Measurements from ENCODE around the gene LY6G6F.

Gene LY6G6F

DNA sequence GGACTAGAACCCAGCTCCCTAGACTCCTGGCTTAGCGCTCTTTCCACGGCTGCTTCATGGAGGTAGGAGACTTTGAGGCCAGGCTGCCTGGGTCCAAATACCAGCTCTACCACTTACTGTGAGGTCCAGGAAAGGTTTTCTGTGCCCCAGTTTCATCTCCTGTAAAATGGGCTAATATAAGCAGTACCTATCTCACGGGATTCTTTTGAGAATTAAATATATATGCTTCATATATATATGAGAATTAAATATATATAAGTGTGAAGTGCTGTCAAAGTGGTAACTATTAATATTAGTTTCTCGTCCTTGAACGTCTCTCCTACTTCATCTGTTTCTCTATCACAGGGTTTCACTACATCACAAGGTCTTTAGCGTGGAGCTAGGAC is 15.6 kb upstream of the LY6G6F start:
- no peak for DNase-seq (ENCODE audit: extremely low spot score)
- ChIA-PET CTCF (interaction anchor here (1.5 to 6.1 kb wide), 5 partner anchors 7 to 79 kb away, joined by 3 to 26 read pairs (median 11); partner anchors contain the start of genes LY6G5C and LY6G6D), POLR2A (no interaction called here)
- TF ChIP-seq, protein P1, sequence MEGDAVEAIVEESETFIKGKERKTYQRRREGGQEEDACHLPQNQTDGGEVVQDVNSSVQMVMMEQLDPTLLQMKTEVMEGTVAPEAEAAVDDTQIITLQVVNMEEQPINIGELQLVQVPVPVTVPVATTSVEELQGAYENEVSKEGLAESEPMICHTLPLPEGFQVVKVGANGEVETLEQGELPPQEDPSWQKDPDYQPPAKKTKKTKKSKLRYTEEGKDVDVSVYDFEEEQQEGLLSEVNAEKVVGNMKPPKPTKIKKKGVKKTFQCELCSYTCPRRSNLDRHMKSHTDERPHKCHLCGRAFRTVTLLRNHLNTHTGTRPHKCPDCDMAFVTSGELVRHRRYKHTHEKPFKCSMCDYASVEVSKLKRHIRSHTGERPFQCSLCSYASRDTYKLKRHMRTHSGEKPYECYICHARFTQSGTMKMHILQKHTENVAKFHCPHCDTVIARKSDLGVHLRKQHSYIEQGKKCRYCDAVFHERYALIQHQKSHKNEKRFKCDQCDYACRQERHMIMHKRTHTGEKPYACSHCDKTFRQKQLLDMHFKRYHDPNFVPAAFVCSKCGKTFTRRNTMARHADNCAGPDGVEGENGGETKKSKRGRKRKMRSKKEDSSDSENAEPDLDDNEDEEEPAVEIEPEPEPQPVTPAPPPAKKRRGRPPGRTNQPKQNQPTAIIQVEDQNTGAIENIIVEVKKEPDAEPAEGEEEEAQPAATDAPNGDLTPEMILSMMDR (IDR thresholded peaks at IDR 0.05; ENCODE audit: control extremely low read depth, extremely low read depth, low read depth, missing control alignments), result no peak

DNA sequence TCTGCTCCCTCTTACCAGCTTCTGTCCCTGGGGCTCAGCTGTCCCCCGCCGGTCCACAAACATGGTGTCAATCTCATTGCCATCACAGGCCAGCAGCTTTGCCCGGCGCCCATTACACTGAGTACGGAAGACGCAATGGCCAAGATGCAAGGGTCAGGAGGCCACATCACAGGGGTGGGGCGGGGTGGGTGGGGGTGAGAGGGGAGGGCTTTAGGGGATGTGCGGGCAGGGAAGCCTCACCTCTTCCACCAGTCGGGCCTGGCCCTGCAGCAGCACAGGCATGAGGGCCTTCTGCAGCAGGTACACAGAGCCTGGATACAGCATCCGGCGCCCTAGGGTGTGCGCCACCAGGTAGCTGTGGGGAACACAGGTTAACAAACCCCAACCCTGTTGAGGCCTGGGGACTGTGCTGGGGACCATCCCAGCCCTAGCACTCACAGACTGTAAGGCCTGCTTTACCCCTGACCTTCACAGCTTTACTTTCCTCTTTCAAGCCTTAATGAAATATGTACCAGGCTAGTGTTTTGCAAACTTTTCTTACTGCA is 15.0 kb upstream of the LY6G6F start:
- CTCF ChIA-PET, result interaction anchor here (1.0 to 6.1 kb wide), 5 partner anchors 11 to 104 kb away, joined by 3 to 26 read pairs (median 11); partner anchors contain the start of genes LY6G5C, LY6G6D and VARS1

DNA sequence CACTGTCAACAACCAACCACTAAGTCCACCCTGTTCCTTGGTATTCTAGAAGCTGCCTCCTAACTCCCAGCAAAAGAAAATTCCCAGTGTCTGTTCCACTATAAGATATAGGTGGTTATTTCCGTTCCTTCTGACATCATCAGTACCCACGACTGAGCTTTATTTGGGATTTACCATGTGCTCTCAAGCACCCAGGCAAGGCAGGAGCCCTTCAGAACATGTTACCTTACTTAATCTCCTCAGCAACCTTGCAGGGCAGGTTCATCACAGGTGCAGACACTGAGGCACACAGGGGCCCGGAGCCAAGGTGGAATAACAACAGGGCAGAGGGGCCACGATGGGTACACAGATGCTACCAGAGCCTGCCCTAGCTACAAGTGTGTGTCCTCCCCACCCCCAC is 14.3 kb upstream of the LY6G6F start:
- ChIA-PET CTCF (interaction anchor here (1.0 to 6.1 kb wide), 5 partner anchors 10 to 104 kb away, joined by 3 to 26 read pairs (median 5); partner anchors contain the start of genes ABHD16A, LY6G5C and VARS1), POLR2A (interaction anchor here (0.5 to 1.3 kb wide), 3 partner anchors 46 to 218 kb away, joined by 3 read pairs; partner anchors contain the start of gene HSPA1B)
- TF ChIP-seq, protein P1 (IDR thresholded peaks at IDR 0.05; ENCODE audit: control extremely low read depth, extremely low read depth, low read depth, missing control alignments), result no peak
- DNase-seq (ENCODE audit: extremely low spot score), result no peak

More for the DNA sequence above, 15.0 kb upstream of the LY6G6F start:
- no peak for DNase-seq (ENCODE audit: extremely low spot score)
- TF ChIP-seq, protein P1 (IDR thresholded peaks at IDR 0.05; ENCODE audit: control extremely low read depth, extremely low read depth, low read depth, missing control alignments), result no peak
- POLR2A ChIA-PET, result interaction anchor here (0.5 to 1.3 kb wide), 2 partner anchors 136 to 219 kb away, joined by 3 read pairs; partner anchors contain the start of gene HSPA1B

DNA sequence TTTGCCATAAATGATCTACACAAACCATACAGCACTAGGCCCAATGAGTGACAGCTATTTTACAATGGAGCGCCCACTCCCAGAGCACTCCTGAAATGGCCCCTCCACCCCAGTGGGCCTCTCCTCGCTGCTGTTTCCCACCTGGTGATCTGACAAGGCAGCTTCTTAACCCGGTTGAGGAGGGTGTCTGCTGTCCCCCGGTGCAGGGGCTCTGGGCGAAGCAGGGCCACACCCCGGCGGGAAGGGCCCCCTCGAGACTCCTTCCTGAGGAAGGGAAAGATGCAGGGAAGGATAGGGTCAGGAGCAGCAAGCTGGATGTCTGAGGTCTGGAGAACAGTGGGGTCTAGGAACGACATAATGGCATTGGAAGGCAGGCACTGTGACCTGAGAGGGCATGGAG is 13.8 kb upstream of the LY6G6F start:
- TF ChIP-seq, protein P1 (IDR thresholded peaks at IDR 0.05; ENCODE audit: control extremely low read depth, extremely low read depth, low read depth, missing control alignments), result no peak
- DNase-seq (ENCODE audit: extremely low spot score), result no peak
- ChIA-PET CTCF (interaction anchor here (1.0 to 6.1 kb wide), 8 partner anchors 9 to 103 kb away, joined by 3 to 26 read pairs (median 6); partner anchors contain the start of genes ABHD16A, DDAH2, GPANK1 and LY6G5C), POLR2A (interaction anchor here (0.6 kb wide), 1 partner anchor 45 kb away, joined by 3 read pairs; no protein-coding TSS in a partner anchor)

DNA sequence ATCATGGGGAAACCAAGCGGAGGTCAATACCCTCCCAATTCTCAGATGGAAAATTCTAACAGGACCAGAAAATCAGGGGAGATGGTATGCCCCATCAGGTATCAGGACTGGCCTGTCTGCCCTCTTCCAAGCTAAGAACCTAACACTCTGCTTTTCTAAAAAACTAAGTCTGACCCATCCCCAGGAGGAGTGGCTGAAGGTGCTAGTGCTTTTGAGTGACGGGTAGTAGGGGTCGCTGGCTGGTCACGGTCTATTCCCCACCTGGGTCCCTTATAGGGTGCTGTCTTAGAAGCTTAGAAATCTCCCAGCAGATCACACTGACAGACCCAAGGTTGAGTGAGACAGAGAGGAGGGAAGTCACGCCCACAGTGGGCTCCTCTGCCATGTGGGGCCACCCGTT is 13.1 kb upstream of the LY6G6F start:
- ChIA-PET POLR2A (interaction anchor here (0.6 to 0.7 kb wide), 3 partner anchors 20 to 183 kb away, joined by 3 to 5 read pairs (median 4); no protein-coding TSS in a partner anchor), CTCF (interaction anchor here (0.8 to 6.1 kb wide), 7 partner anchors 9 to 76 kb away, joined by 3 to 26 read pairs (median 6); partner anchors contain the start of genes ABHD16A, DDAH2, GPANK1 and LY6G5C)
- DNase-seq (ENCODE audit: extremely low spot score), result no peak
- TF ChIP-seq, protein P1 (IDR thresholded peaks at IDR 0.05; ENCODE audit: control extremely low read depth, extremely low read depth, low read depth, missing control alignments), result no peak

DNA sequence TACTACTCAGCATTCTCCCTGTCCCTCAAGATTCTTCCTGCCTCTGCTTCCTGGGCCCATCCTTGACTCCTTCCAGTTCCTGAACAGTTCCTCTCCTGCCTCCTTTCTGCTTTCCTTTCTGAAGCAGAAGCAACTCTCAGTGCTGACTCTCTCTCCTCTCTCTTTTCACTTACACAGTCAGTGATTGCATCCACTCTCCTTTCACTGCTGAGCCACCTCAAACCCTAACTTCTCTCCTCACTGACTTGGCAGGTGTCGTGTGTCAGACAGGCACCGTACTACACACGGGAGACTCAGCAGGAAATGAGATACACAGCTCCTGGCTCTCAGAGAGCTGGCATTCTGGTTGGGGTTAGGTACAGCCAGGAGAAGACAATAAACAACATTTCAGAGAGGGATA is 9.1 kb upstream of the LY6G6F start:
- TF ChIP-seq, protein P1 (IDR thresholded peaks at IDR 0.05; ENCODE audit: control extremely low read depth, extremely low read depth, low read depth, missing control alignments), result no peak
- ChIA-PET POLR2A (interaction anchor here (0.9 kb wide), 1 partner anchor 33 kb away, joined by 3 read pairs; the partner anchor contains the start of gene GPANK1), CTCF (interaction anchor here (0.8 to 2.1 kb wide), 2 partner anchors 8 to 192 kb away, joined by 3 to 7 read pairs; no protein-coding TSS in a partner anchor)
- DNase-seq (ENCODE audit: extremely low spot score), result no peak

Data from GM10248 (cell line).